ENCODE measurements around the gene PGA3.
A peak's percentile ranks its signal among the peaks of the same experiment; 100 is the strongest.
"Not testable (repeated sequence)": the region's sequence is repeated elsewhere in the genome, so short reads cannot be mapped to it uniquely, and the experiment has no call there.

The PGA3 gene

DNA sequence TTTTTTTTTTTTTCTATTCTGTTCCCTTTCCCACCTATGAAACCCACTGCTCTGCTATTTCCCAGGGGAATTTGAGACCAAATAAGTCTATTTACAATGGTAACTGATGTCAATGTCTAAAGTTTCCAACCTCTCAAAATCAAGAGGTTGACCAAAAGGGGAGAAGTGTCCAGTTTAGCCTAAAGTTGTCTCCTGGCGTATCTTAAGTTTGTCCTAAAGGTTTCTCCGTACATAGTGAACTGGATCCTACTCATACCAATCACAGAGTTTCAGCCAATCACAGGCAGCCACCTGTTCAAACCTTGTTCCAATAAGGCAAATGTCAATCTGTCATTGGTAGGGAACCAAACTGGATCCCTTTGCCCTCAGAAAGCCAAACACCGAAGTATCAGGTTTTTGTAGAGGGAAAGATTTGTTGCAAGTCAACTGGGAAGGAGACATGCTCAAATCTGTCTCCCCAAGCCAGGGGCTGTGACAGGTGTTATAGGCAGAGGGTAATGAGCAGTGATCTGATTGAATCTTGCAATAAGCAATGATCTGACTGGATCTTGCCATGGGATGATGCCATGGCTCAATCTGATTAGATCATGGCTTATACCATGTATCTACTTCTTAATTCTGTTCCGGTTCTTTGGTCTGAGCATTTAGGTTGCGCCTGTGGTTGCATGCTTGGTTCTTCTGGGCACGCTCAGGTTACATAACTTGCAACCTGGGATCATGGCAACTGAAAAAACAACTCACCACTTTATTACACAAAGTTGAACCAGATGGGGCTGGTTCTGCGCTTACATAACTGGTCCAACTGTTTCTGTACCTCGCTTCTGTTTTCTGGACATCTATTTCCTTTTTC lies 41.0 kb upstream of the PGA3 start:
- Histone ChIP-seq H3K4me3 (ENCODE audit: low read length in 2 of 2) (peak overlapping the region; percentile 84 to 90), H3K9ac (ENCODE audit: low read length in 2 of 2) (peak overlapping the region; percentile 80 to 91), H3K27me3 (ENCODE audit: control insufficient read depth in 1 of 2, insufficient read depth in 2 of 2, low read length in 2 of 2) (no peaks in the 10 kb centered on the region), H3K36me3 (ENCODE audit: control insufficient read depth in 2 of 2, insufficient read depth in 2 of 2, low read length in 2 of 2) (no peaks in the 10 kb centered on the region), H3K27ac (ENCODE audit: low read length) (peak overlapping the region; percentile 91), H3K9me3 (ENCODE audit: control insufficient read depth in 2 of 2, low read length in 2 of 2) (no peaks in the 10 kb centered on the region), H3K4me1 (ENCODE audit: control insufficient read depth, insufficient read depth, low read length) (peaks cover 27% of the 10 kb centered on the region)

DNA sequence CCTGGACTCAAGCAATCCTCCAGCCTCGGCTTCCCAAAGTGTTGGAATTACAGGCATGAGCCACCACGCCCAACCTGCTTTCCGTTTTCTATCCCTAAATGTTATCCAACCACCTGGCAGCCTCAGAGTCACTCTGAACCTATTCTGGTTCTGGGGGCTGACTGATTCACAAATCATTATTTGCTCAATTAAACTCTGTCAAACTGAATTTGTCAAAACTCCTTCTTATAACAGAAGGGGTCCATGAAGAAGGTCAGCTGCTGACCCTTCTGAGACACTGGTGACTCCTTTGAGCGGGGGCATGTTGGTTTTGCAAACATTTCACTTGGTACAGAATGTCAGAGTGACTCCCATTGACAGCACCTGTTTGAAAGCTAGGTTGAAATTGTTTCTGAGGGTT lies 40.3 kb upstream of the PGA3 start:
- no peaks in the 10 kb centered on the region for H3K9me3 ChIP-seq (ENCODE audit: control insufficient read depth in 2 of 2, low read length in 2 of 2)
- no peaks in the 10 kb centered on the region for H3K27me3 ChIP-seq (ENCODE audit: control insufficient read depth in 1 of 2, insufficient read depth in 2 of 2, low read length in 2 of 2)
- no peak overlapping the region for H3K4me3 ChIP-seq (ENCODE audit: low read length in 2 of 2)
- H3K9ac ChIP-seq (ENCODE audit: low read length in 2 of 2) = no peak overlapping the region
- H3K36me3 ChIP-seq (ENCODE audit: control insufficient read depth in 2 of 2, insufficient read depth in 2 of 2, low read length in 2 of 2) = no peaks in the 10 kb centered on the region
- no peak overlapping the region for H3K27ac ChIP-seq (ENCODE audit: low read length)
- H3K4me1 ChIP-seq (ENCODE audit: control insufficient read depth, insufficient read depth, low read length) = peaks cover 27% of the 10 kb centered on the region

DNA sequence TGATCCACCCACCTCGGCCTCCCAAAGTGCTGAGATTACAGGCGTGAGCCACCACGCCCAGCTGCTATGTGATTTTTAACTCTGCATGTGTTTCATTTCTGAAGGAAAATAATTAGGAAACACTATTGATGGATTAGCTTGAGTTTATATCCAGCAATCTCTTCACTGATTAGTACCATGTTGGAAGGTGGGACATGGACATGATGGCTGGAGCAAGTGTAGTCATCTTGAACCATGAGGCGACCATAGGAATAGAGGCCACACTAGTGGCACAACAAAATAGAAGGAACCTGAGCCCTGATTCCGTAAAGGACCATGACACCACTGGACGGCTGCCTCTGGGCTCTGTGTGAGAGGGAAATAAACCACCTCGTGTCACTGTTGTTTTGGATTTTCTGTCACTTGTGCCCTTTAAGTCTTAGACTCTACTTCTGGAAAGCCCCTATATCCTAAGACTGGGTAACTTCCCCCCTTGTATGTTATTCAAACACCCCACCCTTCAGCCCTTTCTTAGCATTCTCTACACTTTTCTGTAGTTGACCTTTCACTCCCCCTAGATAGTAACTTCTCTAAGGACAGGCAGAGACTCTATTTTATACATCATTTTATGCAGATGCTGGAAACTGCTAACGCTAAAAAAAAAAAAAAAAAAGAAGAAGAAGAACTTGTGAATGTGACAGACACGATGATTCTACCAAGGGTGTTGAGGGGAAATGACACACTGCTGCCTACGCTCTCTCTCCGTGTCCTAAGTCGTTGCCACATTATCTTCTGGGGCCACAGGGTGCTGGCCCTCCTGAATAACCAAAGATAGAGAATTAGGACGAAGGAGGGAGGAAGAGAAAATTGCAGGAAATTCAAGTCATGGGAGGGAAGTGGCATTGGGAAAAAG lies 39.4 kb upstream of the PGA3 start:
- no peaks in the 10 kb centered on the region for H3K36me3 ChIP-seq (ENCODE audit: control insufficient read depth in 2 of 2, insufficient read depth in 2 of 2, low read length in 2 of 2)
- no peak overlapping the region for H3K9ac ChIP-seq (ENCODE audit: low read length in 2 of 2)

DNA sequence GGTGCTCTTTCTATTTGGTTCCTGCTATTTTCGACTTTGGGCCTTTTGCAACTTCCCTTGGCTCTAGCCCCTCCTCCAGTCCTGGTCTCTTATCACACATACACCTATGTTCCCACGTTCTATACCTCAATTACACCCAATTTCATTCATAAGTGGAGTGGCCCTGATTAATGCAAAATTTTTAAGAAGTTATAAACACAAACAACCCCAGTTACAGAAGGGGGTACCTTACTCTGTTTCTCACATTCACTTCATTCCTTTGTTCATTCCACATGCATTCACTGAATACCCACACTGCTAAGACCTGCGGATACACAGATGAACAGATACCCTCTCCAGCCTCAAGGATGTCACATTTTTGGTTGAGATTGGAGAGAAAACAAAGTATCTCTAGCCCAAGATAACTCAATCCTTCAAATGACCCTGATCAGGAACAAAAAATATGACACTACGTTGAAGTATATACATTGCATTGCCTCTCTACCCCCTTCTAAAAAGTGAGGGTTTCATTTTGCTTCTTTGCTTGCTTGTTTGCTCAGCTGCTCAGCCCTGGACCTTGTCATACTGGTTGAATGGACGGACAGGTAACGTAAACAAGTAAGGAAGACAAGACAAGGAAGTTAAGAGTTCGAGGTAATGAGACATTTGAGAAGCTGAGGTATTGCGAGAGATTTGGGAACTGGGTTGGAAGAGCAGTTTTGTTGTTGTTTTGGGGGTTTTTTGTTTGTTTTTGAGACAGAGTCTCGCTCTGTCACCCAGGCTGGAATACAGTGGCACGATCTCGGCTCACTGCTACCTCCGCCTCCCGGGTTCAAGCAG lies 38.5 kb upstream of the PGA3 start:
- no peak overlapping the region for H3K27ac ChIP-seq (ENCODE audit: low read length)

More for the DNA sequence above, 39.4 kb upstream of the PGA3 start:
- Histone ChIP-seq H3K4me3 (ENCODE audit: low read length in 2 of 2) (no peak overlapping the region), H3K9me3 (ENCODE audit: control insufficient read depth in 2 of 2, low read length in 2 of 2) (no peaks in the 10 kb centered on the region), H3K27ac (ENCODE audit: low read length) (no peak overlapping the region), H3K4me1 (ENCODE audit: control insufficient read depth, insufficient read depth, low read length) (peaks cover 21% of the 10 kb centered on the region), H3K27me3 (ENCODE audit: control insufficient read depth in 1 of 2, insufficient read depth in 2 of 2, low read length in 2 of 2) (no peaks in the 10 kb centered on the region)

DNA sequence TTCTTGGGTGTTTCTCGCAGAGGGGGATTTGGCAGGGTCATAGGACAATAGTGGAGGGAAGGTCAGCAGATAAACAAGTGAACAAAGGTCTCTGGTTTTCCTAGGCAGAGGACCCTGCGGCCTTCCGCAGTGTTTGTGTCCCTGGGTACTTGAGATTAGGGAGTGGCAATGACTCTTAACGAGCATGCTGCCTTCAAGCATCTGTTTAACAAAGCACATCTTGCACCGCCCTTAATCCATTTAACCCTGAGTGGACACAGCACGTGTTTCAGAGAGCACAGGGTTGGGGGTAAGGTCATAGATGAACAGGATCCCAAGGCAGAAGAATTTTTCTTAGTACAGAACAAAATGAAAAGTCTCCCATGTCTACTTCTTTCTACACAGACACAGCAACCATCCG lies 37.5 kb upstream of the PGA3 start:
- not testable (repeated sequence) for H3K9me3 ChIP-seq (ENCODE audit: control insufficient read depth in 2 of 2, low read length in 2 of 2); H3K9ac ChIP-seq (ENCODE audit: low read length in 2 of 2); H3K27ac ChIP-seq (ENCODE audit: low read length); H3K36me3 ChIP-seq (ENCODE audit: control insufficient read depth in 2 of 2, insufficient read depth in 2 of 2, low read length in 2 of 2); H3K27me3 ChIP-seq (ENCODE audit: control insufficient read depth in 1 of 2, insufficient read depth in 2 of 2, low read length in 2 of 2); H3K4me3 ChIP-seq (ENCODE audit: low read length in 2 of 2)
- H3K4me1 ChIP-seq (ENCODE audit: control insufficient read depth, insufficient read depth, low read length) = peaks cover 11% of the 10 kb centered on the region

More for the DNA sequence above, 38.5 kb upstream of the PGA3 start:
- H3K27me3 ChIP-seq (ENCODE audit: control insufficient read depth in 1 of 2, insufficient read depth in 2 of 2, low read length in 2 of 2) = no peaks in the 10 kb centered on the region
- no peak overlapping the region for H3K4me3 ChIP-seq (ENCODE audit: low read length in 2 of 2)
- no peaks in the 10 kb centered on the region for H3K36me3 ChIP-seq (ENCODE audit: control insufficient read depth in 2 of 2, insufficient read depth in 2 of 2, low read length in 2 of 2)
- no peak overlapping the region for H3K9ac ChIP-seq (ENCODE audit: low read length in 2 of 2)
- no peaks in the 10 kb centered on the region for H3K9me3 ChIP-seq (ENCODE audit: control insufficient read depth in 2 of 2, low read length in 2 of 2)
- H3K4me1 ChIP-seq (ENCODE audit: control insufficient read depth, insufficient read depth, low read length) = peaks cover 18% of the 10 kb centered on the region

DNA sequence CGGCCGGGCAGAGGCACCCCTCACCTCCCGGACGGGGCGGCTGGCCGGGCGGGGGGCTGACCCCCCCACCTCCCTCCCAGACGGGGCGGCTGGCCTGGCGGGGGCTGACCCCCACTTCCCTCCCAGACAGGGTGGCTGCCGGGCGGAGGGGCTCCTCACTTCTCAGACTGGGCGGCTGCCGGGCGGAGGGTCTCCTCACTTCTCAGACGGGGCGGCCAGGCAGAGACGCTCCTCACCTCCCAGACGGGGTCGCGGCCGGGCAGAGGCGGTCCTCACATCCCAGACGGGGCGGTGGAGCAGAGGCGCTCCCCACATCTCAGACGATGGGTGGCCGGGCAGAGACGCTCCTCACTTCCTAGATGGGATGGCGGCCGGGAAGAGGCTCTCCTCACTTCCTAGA lies 37.0 kb upstream of the PGA3 start:
- not testable (repeated sequence) for H3K9me3 ChIP-seq (ENCODE audit: control insufficient read depth in 2 of 2, low read length in 2 of 2); H3K27me3 ChIP-seq (ENCODE audit: control insufficient read depth in 1 of 2, insufficient read depth in 2 of 2, low read length in 2 of 2); H3K4me3 ChIP-seq (ENCODE audit: low read length in 2 of 2); H3K9ac ChIP-seq (ENCODE audit: low read length in 2 of 2); H3K36me3 ChIP-seq (ENCODE audit: control insufficient read depth in 2 of 2, insufficient read depth in 2 of 2, low read length in 2 of 2); H3K27ac ChIP-seq (ENCODE audit: low read length)
- peaks cover 11% of the 10 kb centered on the region for H3K4me1 ChIP-seq (ENCODE audit: control insufficient read depth, insufficient read depth, low read length)

DNA sequence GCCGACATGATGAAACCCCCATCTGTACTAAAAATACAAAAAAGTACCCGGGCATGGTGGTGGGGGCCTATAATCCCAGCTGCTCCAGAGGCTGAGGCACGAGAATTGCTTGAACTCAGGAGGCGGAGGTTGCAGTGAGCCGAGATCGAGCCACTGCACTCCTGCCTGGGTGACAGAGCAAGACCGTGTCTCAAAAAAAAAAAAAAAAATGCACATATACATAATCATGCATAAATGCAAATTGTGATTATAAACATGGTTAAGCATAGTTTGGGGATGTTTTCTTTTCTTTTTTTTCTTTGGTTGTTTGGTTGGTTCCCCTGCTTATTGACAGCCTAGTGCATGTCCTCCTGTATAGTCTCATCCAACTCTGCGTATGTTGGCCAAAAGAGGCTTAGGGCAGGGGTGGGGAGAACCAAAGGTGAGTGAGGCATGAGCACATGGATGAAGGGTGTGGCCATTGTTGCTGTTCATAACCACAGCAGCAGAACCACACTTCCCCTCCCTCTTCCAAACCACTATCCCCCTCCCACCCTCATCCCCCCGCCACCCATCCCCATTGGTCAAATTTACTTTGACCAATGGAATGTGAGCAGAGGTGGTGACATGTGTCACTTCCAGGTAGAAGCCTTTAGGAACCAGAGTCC lies 35.1 kb upstream of the PGA3 start:
- H3K4me1 ChIP-seq (ENCODE audit: control insufficient read depth, insufficient read depth, low read length) = no peaks in the 10 kb centered on the region
- H3K27ac ChIP-seq (ENCODE audit: low read length) = no peak overlapping the region
- peaks cover 0 to 5% of the 10 kb centered on the region in 2 donors for H3K9me3 ChIP-seq (ENCODE audit: control insufficient read depth in 2 of 2, low read length in 2 of 2)
- no peaks in the 10 kb centered on the region for H3K36me3 ChIP-seq (ENCODE audit: control insufficient read depth in 2 of 2, insufficient read depth in 2 of 2, low read length in 2 of 2)
- H3K9ac ChIP-seq (ENCODE audit: low read length in 2 of 2) = no peak overlapping the region
- no peak overlapping the region for H3K4me3 ChIP-seq (ENCODE audit: low read length in 2 of 2)
- peaks cover under 1 to 3% of the 10 kb centered on the region in 2 donors for H3K27me3 ChIP-seq (ENCODE audit: control insufficient read depth in 1 of 2, insufficient read depth in 2 of 2, low read length in 2 of 2)

DNA sequence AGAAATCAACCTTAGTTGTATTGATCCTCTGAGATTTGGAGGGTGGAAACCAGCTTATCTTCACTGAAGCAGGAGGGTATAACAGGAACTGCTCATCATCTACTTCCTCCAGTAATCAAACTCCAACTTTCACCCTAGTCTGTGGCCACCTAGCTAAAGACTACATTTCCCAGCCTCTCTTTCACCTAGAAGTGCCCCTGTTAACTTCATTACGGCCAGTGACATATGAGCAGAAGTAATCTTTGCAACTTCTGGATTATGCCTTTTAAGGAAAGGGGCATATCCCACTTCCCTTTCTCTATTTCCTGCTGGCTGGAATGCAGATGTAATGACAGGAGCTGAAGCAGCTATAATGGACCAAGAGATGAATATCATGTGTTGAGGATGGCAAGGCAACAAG lies 34.5 kb upstream of the PGA3 start:
- Histone ChIP-seq H3K36me3 (ENCODE audit: control insufficient read depth in 2 of 2, insufficient read depth in 2 of 2, low read length in 2 of 2) (no peaks in the 10 kb centered on the region), H3K4me3 (ENCODE audit: low read length in 2 of 2) (no peak overlapping the region), H3K9ac (ENCODE audit: low read length in 2 of 2) (no peak overlapping the region), H3K27me3 (ENCODE audit: control insufficient read depth in 1 of 2, insufficient read depth in 2 of 2, low read length in 2 of 2) (peaks cover 3 to 4% of the 10 kb centered on the region in 2 donors), H3K9me3 (ENCODE audit: control insufficient read depth in 2 of 2, low read length in 2 of 2) (peaks cover 0 to 5% of the 10 kb centered on the region in 2 donors), H3K4me1 (ENCODE audit: control insufficient read depth, insufficient read depth, low read length) (no peaks in the 10 kb centered on the region), H3K27ac (ENCODE audit: low read length) (no peak overlapping the region)

DNA sequence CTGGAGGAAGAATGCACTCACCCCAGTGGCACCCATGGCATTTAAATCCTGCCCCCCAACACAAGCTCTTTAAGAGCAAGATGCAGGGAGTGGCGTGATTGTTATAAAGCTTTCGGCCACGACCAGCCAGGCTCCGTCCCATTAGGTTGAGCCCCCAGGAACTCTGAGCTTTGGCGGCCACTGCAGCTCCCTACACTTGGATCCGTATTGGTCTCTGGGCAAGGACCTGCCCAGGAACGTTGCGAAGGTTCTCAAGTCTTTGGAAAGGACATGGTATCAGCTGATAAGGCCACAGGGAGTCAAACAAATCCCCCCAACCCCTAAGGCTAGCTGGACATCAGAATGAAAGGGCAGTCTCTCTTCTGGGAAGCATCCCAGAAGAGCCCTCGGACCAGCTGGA lies 32.7 kb upstream of the PGA3 start:
- Histone ChIP-seq H3K9ac (ENCODE audit: low read length in 2 of 2) (no peak overlapping the region), H3K4me3 (ENCODE audit: low read length in 2 of 2) (no peak overlapping the region), H3K4me1 (ENCODE audit: control insufficient read depth, insufficient read depth, low read length) (no peaks in the 10 kb centered on the region), H3K27me3 (ENCODE audit: control insufficient read depth in 1 of 2, insufficient read depth in 2 of 2, low read length in 2 of 2) (peaks cover 3 to 4% of the 10 kb centered on the region in 2 donors), H3K9me3 (ENCODE audit: control insufficient read depth in 2 of 2, low read length in 2 of 2) (peaks cover 0 to 5% of the 10 kb centered on the region in 2 donors), H3K27ac (ENCODE audit: low read length) (no peak overlapping the region), H3K36me3 (ENCODE audit: control insufficient read depth in 2 of 2, insufficient read depth in 2 of 2, low read length in 2 of 2) (no peaks in the 10 kb centered on the region)

DNA sequence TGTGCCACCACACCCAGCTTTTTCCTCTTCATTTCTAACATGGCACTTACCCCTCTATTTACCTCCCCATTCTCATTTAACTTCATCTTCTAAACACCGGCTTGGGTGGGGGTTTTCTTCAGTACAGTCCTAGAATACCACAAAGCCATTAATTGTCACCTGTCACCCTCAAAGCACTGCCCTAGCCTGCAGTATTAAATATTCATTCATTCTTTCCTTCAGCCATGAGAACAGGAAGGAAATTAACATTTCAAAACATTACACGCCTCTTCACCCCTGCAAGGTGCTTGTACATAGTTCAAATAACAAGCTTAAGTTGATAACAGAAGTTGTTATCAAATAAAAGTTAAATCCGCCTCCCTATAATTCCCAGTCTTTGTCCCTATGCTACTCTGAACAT lies 31.4 kb upstream of the PGA3 start:
- no peak overlapping the region for H3K27ac ChIP-seq (ENCODE audit: low read length)
- no peak overlapping the region for H3K9ac ChIP-seq (ENCODE audit: low read length in 2 of 2)
- H3K4me1 ChIP-seq (ENCODE audit: control insufficient read depth, insufficient read depth, low read length) = no peaks in the 10 kb centered on the region
- no peak overlapping the region for H3K4me3 ChIP-seq (ENCODE audit: low read length in 2 of 2)
- H3K27me3 ChIP-seq (ENCODE audit: control insufficient read depth in 1 of 2, insufficient read depth in 2 of 2, low read length in 2 of 2) = peaks cover 3 to 4% of the 10 kb centered on the region in 2 donors
- peaks cover 0 to 5% of the 10 kb centered on the region in 2 donors for H3K9me3 ChIP-seq (ENCODE audit: control insufficient read depth in 2 of 2, low read length in 2 of 2)
- H3K36me3 ChIP-seq (ENCODE audit: control insufficient read depth in 2 of 2, insufficient read depth in 2 of 2, low read length in 2 of 2) = no peaks in the 10 kb centered on the region

Measured in stomach smooth muscle (tissue), 2 donors.